ENCODE measurements around the gene RHBDL1. TPM values are rescaled to one million over a fixed set of nuclear protein-coding genes. Genes with fewer than 3 reads are reported as not detected.

The RHBDL1 gene
- total and polyA plus RNA-seq, 9 of the 15 experiments (the other 6 are each of a cell fraction or from before 2014, with no cell fraction given) = 0.03 to 5.6 (median 1.3) TPM; not detected in 1

GRCh38 chr16:642189-643049, 33.1 kb upstream of the RHBDL1 start (continued):
- 0 out of 2 replicates have a peak, but pooled peaks have one; percentile 44 for TF ChIP-seq ZBTB40 (IDR thresholded peaks at IDR 0.05)
- TF ChIP-seq ZBTB40 (CRISPR knock-in tag; IDR thresholded peaks at IDR 0.05) = no peak
- TF ChIP-seq KDM2B (CRISPR knock-in tag; IDR thresholded peaks at IDR 0.05) = peak; percentile 17; the same call in 1 of the 2 replicates
- TF ChIP-seq ZBTB33 (CRISPR knock-in tag; IDR thresholded peaks at IDR 0.05) = peak; percentile 48; the same call in 1 of the 2 replicates
- no peak for TF ChIP-seq POLR3G (IDR thresholded peaks at IDR 0.05; ENCODE audit: extremely low read depth, insufficient read length, insufficient replicate concordance)
- no peak for TF ChIP-seq HDAC3 (IDR thresholded peaks at IDR 0.05; ENCODE audit: borderline replicate concordance, partially characterized antibody)
- 0 out of 2 replicates have a peak, but pooled peaks have one; percentile 36 for TF ChIP-seq SAFB (IDR thresholded peaks at IDR 0.05; ENCODE audit: borderline replicate concordance, low read depth, low read length)
- TF ChIP-seq FOXJ3 (CRISPR knock-in tag; IDR thresholded peaks at IDR 0.05) = no peak
- TF ChIP-seq FOXM1 (IDR thresholded peaks at IDR 0.05; ENCODE audit: low read depth) = no peak
- peak; percentile 74; the same call in 1 of the 2 replicates for TF ChIP-seq FOXM1 (CRISPR knock-in tag; IDR thresholded peaks at IDR 0.05; ENCODE audit: low read depth)
- TF ChIP-seq ILF3 (IDR thresholded peaks at IDR 0.05; ENCODE audit: borderline replicate concordance) = no peak
- TF ChIP-seq ZNF75A (CRISPR knock-in tag; IDR thresholded peaks at IDR 0.05) = no peak
- TF ChIP-seq KAT7 (CRISPR knock-in tag; IDR thresholded peaks at IDR 0.05; ENCODE audit: borderline replicate concordance) = peak; percentile 28; the same call in 1 of the 2 replicates
- TF ChIP-seq ETV6 (IDR thresholded peaks at IDR 0.05; ENCODE audit: borderline replicate concordance in 1 of 2, low read depth in 2 of 2, low read length in 1 of 2) = peak in 1 of 2 experiments; percentile 51; a peak in 1 of 4 replicates
- TF ChIP-seq ETV6 (CRISPR knock-in tag; IDR thresholded peaks at IDR 0.05; ENCODE audit: borderline replicate concordance) = no peak; the same call in 1 of the 2 replicates
- no peak for TF ChIP-seq EHMT2 (IDR thresholded peaks at IDR 0.05)
- no peak for TF ChIP-seq DNMT1 (IDR thresholded peaks at IDR 0.05)

Data from K562 (cell line).